Measurements from ENCODE around the gene OPCML. TPM values are rescaled to one million over a fixed set of nuclear protein-coding genes. Genes with fewer than 3 reads are reported as not detected.

Gene OPCML
- total RNA-seq, 1 experiment from 2014 or later: not detected

DNA sequence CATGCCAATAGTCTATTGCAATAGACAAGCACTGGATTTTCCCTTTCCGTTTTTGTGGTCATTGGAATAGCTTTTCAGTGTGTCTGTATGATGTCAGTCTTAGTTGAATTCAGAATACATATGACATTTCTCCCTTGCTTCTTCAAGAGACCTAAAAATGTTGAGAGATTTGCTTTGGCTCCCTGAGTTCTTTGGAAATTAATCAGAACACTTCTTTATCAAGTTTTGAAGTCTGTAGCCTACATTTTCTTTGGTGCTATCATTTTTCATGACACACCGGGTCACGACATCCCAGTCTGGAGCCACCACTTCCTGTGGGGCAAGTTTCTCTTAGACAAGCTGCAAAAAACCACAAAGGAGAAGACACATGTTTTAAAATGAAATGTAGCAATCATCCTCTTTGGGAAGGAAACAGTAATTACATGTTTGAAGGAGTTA is 847.1 kb downstream of the OPCML start:
- Histone ChIP-seq H3K36me3 (ENCODE audit: control insufficient read depth, insufficient read depth, low read length) (no peaks in the 10 kb centered on the region), H3K27me3 (ENCODE audit: control insufficient read depth, insufficient read depth, low read length) (no peaks in the 10 kb centered on the region), H3K4me3 (ENCODE audit: low read depth in 2 of 2, low read length in 2 of 2) (no peak overlapping the region), H3K4me1 (ENCODE audit: control insufficient read depth, insufficient read depth, low read length) (no peaks in the 10 kb centered on the region), H3K27ac (ENCODE audit: low read length) (no peak overlapping the region), H3K9me3 (ENCODE audit: control insufficient read depth, insufficient read depth, low read depth, low read length) (no peaks in the 10 kb centered on the region)
- CTCF ChIA-PET: no interaction called here
- POLR2A ChIA-PET: no interaction called here
- no peak for ATAC-seq
- DNase-seq (ENCODE audit: low read depth, low spot score): no peak
- BruUV-seq (replicated peaks): no TSS peak
- no peak for TF ChIP-seq TCF7L2 (IDR thresholded peaks at IDR 0.05; ENCODE audit: low read depth, low read length)
- no peak for TF ChIP-seq SIN3A (IDR thresholded peaks at IDR 0.05; ENCODE audit: borderline replicate concordance, insufficient read depth, low read depth, low read length)
- TF ChIP-seq, protein P1, sequence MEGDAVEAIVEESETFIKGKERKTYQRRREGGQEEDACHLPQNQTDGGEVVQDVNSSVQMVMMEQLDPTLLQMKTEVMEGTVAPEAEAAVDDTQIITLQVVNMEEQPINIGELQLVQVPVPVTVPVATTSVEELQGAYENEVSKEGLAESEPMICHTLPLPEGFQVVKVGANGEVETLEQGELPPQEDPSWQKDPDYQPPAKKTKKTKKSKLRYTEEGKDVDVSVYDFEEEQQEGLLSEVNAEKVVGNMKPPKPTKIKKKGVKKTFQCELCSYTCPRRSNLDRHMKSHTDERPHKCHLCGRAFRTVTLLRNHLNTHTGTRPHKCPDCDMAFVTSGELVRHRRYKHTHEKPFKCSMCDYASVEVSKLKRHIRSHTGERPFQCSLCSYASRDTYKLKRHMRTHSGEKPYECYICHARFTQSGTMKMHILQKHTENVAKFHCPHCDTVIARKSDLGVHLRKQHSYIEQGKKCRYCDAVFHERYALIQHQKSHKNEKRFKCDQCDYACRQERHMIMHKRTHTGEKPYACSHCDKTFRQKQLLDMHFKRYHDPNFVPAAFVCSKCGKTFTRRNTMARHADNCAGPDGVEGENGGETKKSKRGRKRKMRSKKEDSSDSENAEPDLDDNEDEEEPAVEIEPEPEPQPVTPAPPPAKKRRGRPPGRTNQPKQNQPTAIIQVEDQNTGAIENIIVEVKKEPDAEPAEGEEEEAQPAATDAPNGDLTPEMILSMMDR (IDR thresholded peaks at IDR 0.05): no peak
- TF ChIP-seq, protein P2, sequence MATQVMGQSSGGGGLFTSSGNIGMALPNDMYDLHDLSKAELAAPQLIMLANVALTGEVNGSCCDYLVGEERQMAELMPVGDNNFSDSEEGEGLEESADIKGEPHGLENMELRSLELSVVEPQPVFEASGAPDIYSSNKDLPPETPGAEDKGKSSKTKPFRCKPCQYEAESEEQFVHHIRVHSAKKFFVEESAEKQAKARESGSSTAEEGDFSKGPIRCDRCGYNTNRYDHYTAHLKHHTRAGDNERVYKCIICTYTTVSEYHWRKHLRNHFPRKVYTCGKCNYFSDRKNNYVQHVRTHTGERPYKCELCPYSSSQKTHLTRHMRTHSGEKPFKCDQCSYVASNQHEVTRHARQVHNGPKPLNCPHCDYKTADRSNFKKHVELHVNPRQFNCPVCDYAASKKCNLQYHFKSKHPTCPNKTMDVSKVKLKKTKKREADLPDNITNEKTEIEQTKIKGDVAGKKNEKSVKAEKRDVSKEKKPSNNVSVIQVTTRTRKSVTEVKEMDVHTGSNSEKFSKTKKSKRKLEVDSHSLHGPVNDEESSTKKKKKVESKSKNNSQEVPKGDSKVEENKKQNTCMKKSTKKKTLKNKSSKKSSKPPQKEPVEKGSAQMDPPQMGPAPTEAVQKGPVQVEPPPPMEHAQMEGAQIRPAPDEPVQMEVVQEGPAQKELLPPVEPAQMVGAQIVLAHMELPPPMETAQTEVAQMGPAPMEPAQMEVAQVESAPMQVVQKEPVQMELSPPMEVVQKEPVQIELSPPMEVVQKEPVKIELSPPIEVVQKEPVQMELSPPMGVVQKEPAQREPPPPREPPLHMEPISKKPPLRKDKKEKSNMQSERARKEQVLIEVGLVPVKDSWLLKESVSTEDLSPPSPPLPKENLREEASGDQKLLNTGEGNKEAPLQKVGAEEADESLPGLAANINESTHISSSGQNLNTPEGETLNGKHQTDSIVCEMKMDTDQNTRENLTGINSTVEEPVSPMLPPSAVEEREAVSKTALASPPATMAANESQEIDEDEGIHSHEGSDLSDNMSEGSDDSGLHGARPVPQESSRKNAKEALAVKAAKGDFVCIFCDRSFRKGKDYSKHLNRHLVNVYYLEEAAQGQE (IDR thresholded peaks at IDR 0.05; ENCODE audit: insufficient read depth in 1 of 2, low read depth in 2 of 2, low read length in 1 of 2): no peak
- no peak for TF ChIP-seq POLR2AphosphoS5 (IDR thresholded peaks at IDR 0.05; ENCODE audit: low read depth, low read length)
- intact Hi-C loops (cut with micrococcal nuclease; ENCODE audit: unreplicated experiment) (no loop called here), in situ Hi-C loops (cut with HindIII; ENCODE audit: low pct_unique_long_range_greater_than_20kb, low sequenced_read_pairs) (no loop called here)

DNA sequence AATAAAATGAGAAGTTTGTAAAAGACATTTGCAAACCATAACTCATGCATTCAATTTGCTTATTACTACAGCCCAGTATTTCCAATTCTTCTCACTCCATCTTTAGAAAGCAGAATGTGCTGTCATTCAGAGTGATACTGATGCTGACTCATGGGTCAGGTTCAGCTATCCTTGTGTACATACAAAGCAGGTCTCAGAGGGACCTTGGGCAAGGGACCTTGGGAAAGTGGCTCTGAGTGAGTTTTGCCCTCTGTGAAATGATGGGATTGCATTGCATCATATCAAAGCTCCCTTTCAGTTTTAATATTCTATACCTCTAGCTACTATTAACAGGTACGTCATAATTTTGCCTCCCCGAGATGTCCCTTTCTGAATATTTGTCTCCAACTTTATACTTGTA is 848.7 kb downstream of the OPCML start:
- ChIA-PET POLR2A (no interaction called here), CTCF (no interaction called here)
- intact Hi-C loops (cut with micrococcal nuclease; ENCODE audit: unreplicated experiment) (no loop called here), in situ Hi-C loops (cut with HindIII; ENCODE audit: low pct_unique_long_range_greater_than_20kb, low sequenced_read_pairs) (no loop called here)
- Histone ChIP-seq H3K4me1 (ENCODE audit: control insufficient read depth, insufficient read depth, low read length) (no peaks in the 10 kb centered on the region), H3K9me3 (ENCODE audit: control insufficient read depth, insufficient read depth, low read depth, low read length) (no peaks in the 10 kb centered on the region), H3K36me3 (ENCODE audit: control insufficient read depth, insufficient read depth, low read length) (no peaks in the 10 kb centered on the region), H3K27me3 (ENCODE audit: control insufficient read depth, insufficient read depth, low read length) (no peaks in the 10 kb centered on the region), H3K4me3 (ENCODE audit: low read depth in 2 of 2, low read length in 2 of 2) (no peak overlapping the region), H3K27ac (ENCODE audit: low read length) (no peak overlapping the region)
- TF ChIP-seq SIN3A (IDR thresholded peaks at IDR 0.05; ENCODE audit: borderline replicate concordance, insufficient read depth, low read depth, low read length): no peak
- TF ChIP-seq, protein P1 (IDR thresholded peaks at IDR 0.05): no peak
- ATAC-seq (no peak), DNase-seq (ENCODE audit: low read depth, low spot score) (no peak)
- BruUV-seq (replicated peaks): no TSS peak
